ENCODE measurements around the gene CTNNA3. TPM values are rescaled to one million over a fixed set of nuclear protein-coding genes. Genes with fewer than 3 reads are reported as not detected.

Gene CTNNA3
- total RNA-seq, 1 donor from 2014 or later = 3.3 TPM

- Mint-ChIP-seq H3K9me3 (ENCODE audit: unreplicated experiment) (peaks cover 2% of the 10 kb centered on the region), H3K4me3 (ENCODE audit: unreplicated experiment) (no peak overlapping the region), H3K36me3 (ENCODE audit: unreplicated experiment) (no peaks in the 10 kb centered on the region), H3K27me3 (ENCODE audit: unreplicated experiment) (peaks cover 1% of the 10 kb centered on the region), H3K27ac (ENCODE audit: unreplicated experiment) (no peak overlapping the region), H3K4me1 (ENCODE audit: low read depth, unreplicated experiment) (peaks cover 7% of the 10 kb centered on the region)
- DNase-seq = no peak
- no peak for TF ChIP-seq CTCF (IDR thresholded peaks at IDR 0.05; ENCODE audit: partially characterized antibody, unreplicated experiment)
Measured at GRCh38 chr10:66550351-66550750, 1145.6 kb downstream of the CTNNA3 start.

DNA sequence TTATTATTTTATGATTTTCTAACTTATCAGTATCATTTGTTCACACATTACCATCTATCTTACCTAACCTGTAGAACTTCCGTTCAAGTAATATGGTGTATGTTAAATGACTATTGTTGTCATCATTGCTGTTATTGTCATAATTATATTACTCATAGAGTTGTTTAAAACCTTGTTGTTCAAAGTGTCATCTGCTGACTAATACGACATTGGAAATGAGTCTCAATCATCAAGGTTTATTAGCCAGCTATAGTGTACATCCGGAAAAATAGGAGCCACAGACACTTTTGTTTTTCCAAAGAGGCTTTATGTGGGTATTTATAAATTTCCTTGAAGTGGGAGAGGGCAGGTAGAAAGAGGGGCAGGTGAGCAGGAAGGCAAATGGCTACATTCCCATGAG is 1157.1 kb downstream of the CTNNA3 start:
- no peaks in the 10 kb centered on the region for H3K36me3 Mint-ChIP-seq (ENCODE audit: unreplicated experiment)
- TF ChIP-seq CTCF (IDR thresholded peaks at IDR 0.05; ENCODE audit: partially characterized antibody, unreplicated experiment) = no peak
- H3K27ac Mint-ChIP-seq (ENCODE audit: unreplicated experiment) = no peak overlapping the region
- no peaks in the 10 kb centered on the region for H3K27me3 Mint-ChIP-seq (ENCODE audit: unreplicated experiment)
- H3K4me1 Mint-ChIP-seq (ENCODE audit: low read depth, unreplicated experiment) = peaks cover 11% of the 10 kb centered on the region
- no peaks in the 10 kb centered on the region for H3K9me3 Mint-ChIP-seq (ENCODE audit: unreplicated experiment)
- H3K4me3 Mint-ChIP-seq (ENCODE audit: unreplicated experiment) = no peak overlapping the region
- DNase-seq = no peak

- no peak for DNase-seq
Measured at GRCh38 chr10:66538371-66538770, 1157.6 kb downstream of the CTNNA3 start.

GRCh38 chr10:66537186-66537585 is 1158.8 kb downstream of the CTNNA3 start:
- no peaks in the 10 kb centered on the region for H3K9me3 Mint-ChIP-seq (ENCODE audit: unreplicated experiment)
- H3K36me3 Mint-ChIP-seq (ENCODE audit: unreplicated experiment) = no peaks in the 10 kb centered on the region
- no peak overlapping the region for H3K4me3 Mint-ChIP-seq (ENCODE audit: unreplicated experiment)
- no peak for TF ChIP-seq CTCF (IDR thresholded peaks at IDR 0.05; ENCODE audit: partially characterized antibody, unreplicated experiment)
- no peaks in the 10 kb centered on the region for H3K27me3 Mint-ChIP-seq (ENCODE audit: unreplicated experiment)
- H3K27ac Mint-ChIP-seq (ENCODE audit: unreplicated experiment) = no peak overlapping the region
- no peak for DNase-seq
- peaks cover 11% of the 10 kb centered on the region for H3K4me1 Mint-ChIP-seq (ENCODE audit: low read depth, unreplicated experiment)

More at GRCh38 chr10:66538371-66538770, 1157.6 kb downstream of the CTNNA3 start:
- H3K36me3 Mint-ChIP-seq (ENCODE audit: unreplicated experiment) = no peaks in the 10 kb centered on the region
- TF ChIP-seq CTCF (IDR thresholded peaks at IDR 0.05; ENCODE audit: partially characterized antibody, unreplicated experiment) = no peak
- peaks cover 11% of the 10 kb centered on the region for H3K4me1 Mint-ChIP-seq (ENCODE audit: low read depth, unreplicated experiment)
- H3K4me3 Mint-ChIP-seq (ENCODE audit: unreplicated experiment) = no peak overlapping the region
- H3K27me3 Mint-ChIP-seq (ENCODE audit: unreplicated experiment) = no peaks in the 10 kb centered on the region
- no peaks in the 10 kb centered on the region for H3K9me3 Mint-ChIP-seq (ENCODE audit: unreplicated experiment)
- H3K27ac Mint-ChIP-seq (ENCODE audit: unreplicated experiment) = no peak overlapping the region

DNA sequence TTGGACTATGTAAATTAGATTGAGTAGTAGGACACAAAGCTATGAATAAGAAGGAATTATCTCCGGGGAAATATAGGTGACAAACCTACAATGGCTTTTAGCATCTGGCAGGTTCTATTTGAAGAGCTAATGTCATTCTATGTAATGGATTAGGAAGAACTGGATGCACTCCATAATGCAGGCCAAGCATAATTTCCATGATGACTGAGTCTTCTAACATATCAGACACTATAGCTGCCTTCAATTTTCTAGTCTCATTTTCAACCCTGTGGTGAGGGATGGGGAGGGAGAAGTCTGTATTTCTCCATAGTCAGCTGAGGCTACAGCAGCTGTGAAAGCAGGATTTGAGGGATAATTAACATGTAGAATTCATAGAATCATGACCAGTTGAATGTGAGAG is 1160.6 kb downstream of the CTNNA3 start:
- H3K36me3 Mint-ChIP-seq (ENCODE audit: unreplicated experiment) = no peaks in the 10 kb centered on the region
- no peaks in the 10 kb centered on the region for H3K9me3 Mint-ChIP-seq (ENCODE audit: unreplicated experiment)
- no peaks in the 10 kb centered on the region for H3K27me3 Mint-ChIP-seq (ENCODE audit: unreplicated experiment)
- no peak overlapping the region for H3K27ac Mint-ChIP-seq (ENCODE audit: unreplicated experiment)
- H3K4me3 Mint-ChIP-seq (ENCODE audit: unreplicated experiment) = no peak overlapping the region
- peaks cover 11% of the 10 kb centered on the region for H3K4me1 Mint-ChIP-seq (ENCODE audit: low read depth, unreplicated experiment)
- no peak for TF ChIP-seq CTCF (IDR thresholded peaks at IDR 0.05; ENCODE audit: partially characterized antibody, unreplicated experiment)
- DNase-seq = no peak
